ENCODE data around the gene BLOC1S5. TPM values are rescaled to one million over a fixed set of nuclear protein-coding genes. Genes with fewer than 3 reads are reported as not detected.
"Not testable (repeated sequence)": the region's sequence is repeated elsewhere in the genome, so short reads cannot be mapped to it uniquely, and the experiment has no call there.

The BLOC1S5 gene
- total RNA-seq, 3 donors from 2014 or later: 11.8 to 13.8 (median 12.2) TPM

GRCh38 chr6:7991536-7991935 lies 72.7 kb downstream of the BLOC1S5 start:
- ATAC-seq: no peak
- no peak overlapping the region for H3K4me3 ChIP-seq
- intact Hi-C loops (cut with DNase I, micrococcal nuclease): no loop called here

GRCh38 chr6:7986219-7986618 lies 78.0 kb downstream of the BLOC1S5 start:
- no peak for ATAC-seq
- no peak overlapping the region for H3K4me3 ChIP-seq
- H3K9me3 ChIP-seq: no peaks in the 10 kb centered on the region
- H3K4me1 ChIP-seq (ENCODE audit: low read depth): no peaks in the 10 kb centered on the region
- no peak for TF ChIP-seq CTCF (IDR thresholded peaks at IDR 0.05)
- no peaks in the 10 kb centered on the region for H3K36me3 ChIP-seq (ENCODE audit: low read depth)
- intact Hi-C loops (cut with DNase I, micrococcal nuclease): no loop called here
- DNase-seq: no peak

More at GRCh38 chr6:7991536-7991935, 72.7 kb downstream of the BLOC1S5 start:
- Histone ChIP-seq H3K36me3 (ENCODE audit: low read depth) (no peaks in the 10 kb centered on the region), H3K4me1 (ENCODE audit: low read depth) (no peaks in the 10 kb centered on the region), H3K9me3 (no peaks in the 10 kb centered on the region)
- no peak for DNase-seq
- TF ChIP-seq CTCF (IDR thresholded peaks at IDR 0.05): no peak

- DNase-seq; H3K4me3 ChIP-seq; H3K36me3 ChIP-seq (ENCODE audit: low read depth); ATAC-seq; H3K9me3 ChIP-seq; H3K4me1 ChIP-seq (ENCODE audit: low read depth); intact Hi-C loops (cut with DNase I, micrococcal nuclease): not testable (repeated sequence)
These were observed 80.2 kb downstream of the BLOC1S5 start for GRCh38 chr6:7983967-7984366.

GRCh38 chr6:7979831-7980230 lies 84.4 kb downstream of the BLOC1S5 start:
- no peak for ATAC-seq
- H3K4me3 ChIP-seq: no peak overlapping the region
- no peaks in the 10 kb centered on the region for H3K9me3 ChIP-seq
- no peak for TF ChIP-seq CTCF (IDR thresholded peaks at IDR 0.05)
- no peak for DNase-seq
- intact Hi-C loops (cut with DNase I, micrococcal nuclease): no loop called here
- H3K36me3 ChIP-seq (ENCODE audit: low read depth): no peaks in the 10 kb centered on the region
- H3K4me1 ChIP-seq (ENCODE audit: low read depth): peaks cover 7% of the 10 kb centered on the region

GRCh38 chr6:7978736-7979135 lies 85.5 kb downstream of the BLOC1S5 start:
- TF ChIP-seq CTCF (IDR thresholded peaks at IDR 0.05): no peak
- ATAC-seq: no peak

GRCh38 chr6:7976485-7977056 lies 87.6 kb downstream of the BLOC1S5 start:
- Histone ChIP-seq H3K4me3 (no peak overlapping the region), H3K9me3 (no peaks in the 10 kb centered on the region), H3K36me3 (ENCODE audit: low read depth) (no peaks in the 10 kb centered on the region), H3K4me1 (ENCODE audit: low read depth) (peaks cover 12% of the 10 kb centered on the region)
- intact Hi-C loops (cut with DNase I, micrococcal nuclease): no loop called here
- DNase-seq (no peak), ATAC-seq (no peak)
- TF ChIP-seq CTCF (IDR thresholded peaks at IDR 0.05): no peak

More at GRCh38 chr6:7978736-7979135, 85.5 kb downstream of the BLOC1S5 start:
- intact Hi-C loops (cut with DNase I, micrococcal nuclease): no loop called here
- H3K4me3 ChIP-seq: no peak overlapping the region
- no peaks in the 10 kb centered on the region for H3K36me3 ChIP-seq (ENCODE audit: low read depth)
- DNase-seq: no peak
- no peaks in the 10 kb centered on the region for H3K9me3 ChIP-seq
- peaks cover 12% of the 10 kb centered on the region for H3K4me1 ChIP-seq (ENCODE audit: low read depth)
